HG03103 (cell line): ENCODE results near the gene DNAJC27.
A peak's percentile ranks its signal among the peaks of the same experiment; 100 is the strongest.
"Not testable (repeated sequence)": the region's sequence is repeated elsewhere in the genome, so short reads cannot be mapped to it uniquely, and the experiment has no call there.

Experiments
- ATAC-seq: cut with Tn5 transposase; IDR thresholded peaks from one replicate; pipeline ENCODE4 v1.9.1; 2021; ENCODE audit warnings: low read depth; ENCODE audit not compliant: unreplicated experiment

Gene DNAJC27

DNA sequence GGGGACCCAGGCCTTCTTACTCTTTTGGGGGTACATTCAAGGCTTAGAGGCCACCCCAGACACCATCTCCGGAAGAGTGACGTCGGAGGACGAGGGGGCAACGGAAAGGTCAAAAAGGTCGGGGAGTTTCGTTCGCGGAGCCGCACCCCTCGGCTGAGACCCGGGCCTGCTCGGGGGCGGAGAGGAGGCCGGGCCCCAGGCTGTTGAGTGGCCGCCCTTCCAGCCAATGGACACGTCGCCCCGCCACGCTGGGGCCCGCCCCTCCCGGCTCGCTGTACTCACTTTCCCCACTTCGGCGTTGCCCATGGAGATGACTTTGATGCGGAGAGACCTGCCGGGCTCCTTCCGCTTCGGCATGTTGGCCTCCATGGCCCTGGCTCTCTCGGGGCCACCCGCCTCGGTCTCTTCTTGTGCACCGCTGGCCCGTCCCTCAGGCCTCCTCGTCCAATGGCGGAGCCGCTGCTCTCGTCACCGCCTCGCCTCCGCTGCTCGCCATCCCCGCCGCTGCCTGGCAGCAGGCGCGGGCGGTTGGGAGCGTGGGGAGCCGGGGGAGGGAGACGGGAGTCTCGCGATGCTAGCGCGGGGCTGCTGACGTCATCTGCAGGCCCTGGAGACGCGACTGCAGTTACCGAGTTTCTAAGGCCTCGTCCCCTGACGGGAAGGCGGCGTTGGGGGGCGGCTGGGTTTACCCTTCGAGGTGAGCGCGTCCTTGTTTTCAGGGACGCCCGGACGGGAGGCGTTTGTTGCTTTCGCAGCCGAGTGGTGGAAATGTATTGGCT lies at the start of gene DNAJC27:
DNAJC27 (minus strand) TSS at position 420 of the 779 bp plus-strand sequence; CDS start at position 369, 51 bp downstream.
- peak; percentile 86 for ATAC-seq

DNA sequence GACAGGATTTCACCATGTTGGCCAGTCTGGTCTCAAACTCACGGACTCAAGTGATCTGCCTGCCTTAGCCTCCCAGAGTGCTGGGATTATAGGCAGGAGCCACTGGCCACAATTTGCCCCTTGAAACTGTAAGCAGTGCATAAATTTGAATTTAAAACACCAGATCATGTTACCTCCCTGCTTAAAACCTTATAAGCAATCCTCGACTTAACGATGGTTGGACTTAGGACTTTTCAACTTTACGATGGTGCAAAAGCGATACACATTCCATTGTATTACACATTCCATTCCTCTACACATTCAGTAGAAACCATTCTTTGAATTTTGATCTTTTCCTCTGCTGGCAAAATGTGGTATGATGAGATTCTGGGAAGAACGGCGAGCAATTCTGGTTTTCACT lies 46.9 kb upstream of the DNAJC27 start:
- ATAC-seq: no peak

DNA sequence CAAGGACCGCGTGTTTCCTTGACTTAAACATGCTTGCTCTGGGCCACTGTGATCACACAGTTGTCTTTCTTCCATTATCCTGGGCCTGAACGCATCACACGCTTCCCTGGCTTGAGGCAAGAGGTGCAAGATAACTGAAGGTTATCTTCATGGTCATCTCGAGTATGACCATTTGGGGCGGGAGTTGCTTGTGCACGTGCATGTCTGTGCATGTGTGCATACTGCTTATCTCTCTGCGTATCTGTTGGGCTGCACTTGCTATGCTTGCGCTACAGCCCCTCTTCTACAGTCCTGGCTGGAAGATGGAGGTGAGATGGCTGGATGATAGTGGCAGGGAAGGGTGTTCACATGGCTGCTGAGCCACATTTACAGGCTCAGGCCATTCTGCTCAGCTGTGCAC lies 42.9 kb upstream of the DNAJC27 start:
- ATAC-seq: no peak

DNA sequence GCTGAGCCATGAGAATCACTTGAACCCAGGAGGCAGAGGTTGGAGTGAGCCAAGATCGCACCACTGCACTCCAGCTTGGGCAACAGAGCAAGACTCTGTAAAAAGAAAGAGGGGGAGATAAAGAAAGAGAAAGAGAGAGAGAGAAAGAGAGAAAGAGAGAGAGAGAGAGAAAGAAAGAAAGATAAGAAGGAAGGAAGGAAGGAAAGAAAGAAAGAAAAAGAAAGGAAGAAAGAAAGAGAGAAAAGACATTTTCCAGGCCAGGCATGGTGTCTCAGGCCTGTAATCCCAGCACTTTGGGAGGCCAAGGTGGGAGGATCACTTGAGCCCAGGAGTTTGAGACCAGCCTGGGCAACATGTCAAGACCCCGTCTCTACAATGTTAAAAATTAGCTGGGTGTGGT lies 39.6 kb upstream of the DNAJC27 start:
- ATAC-seq: not testable (repeated sequence)

DNA sequence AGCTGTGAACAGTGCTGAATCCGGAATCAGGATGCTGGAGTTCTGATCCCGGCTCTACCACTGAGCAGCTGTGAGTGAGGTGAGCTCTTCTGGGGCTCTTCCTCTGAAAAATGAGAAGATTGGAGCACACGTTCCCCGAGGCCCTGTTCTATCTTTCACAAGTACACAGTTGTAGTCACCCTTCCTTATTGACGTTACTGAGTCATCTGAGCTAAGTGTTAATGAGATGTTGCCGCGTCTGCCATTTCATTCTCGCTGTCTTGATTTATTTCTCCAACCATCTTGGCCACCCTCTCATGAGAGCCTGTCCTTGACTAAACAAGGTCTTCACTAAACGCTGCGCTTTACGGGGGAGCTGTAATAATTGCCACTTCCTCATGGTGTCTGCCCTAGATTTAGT lies 38.2 kb upstream of the DNAJC27 start:
- no peak for ATAC-seq

DNA sequence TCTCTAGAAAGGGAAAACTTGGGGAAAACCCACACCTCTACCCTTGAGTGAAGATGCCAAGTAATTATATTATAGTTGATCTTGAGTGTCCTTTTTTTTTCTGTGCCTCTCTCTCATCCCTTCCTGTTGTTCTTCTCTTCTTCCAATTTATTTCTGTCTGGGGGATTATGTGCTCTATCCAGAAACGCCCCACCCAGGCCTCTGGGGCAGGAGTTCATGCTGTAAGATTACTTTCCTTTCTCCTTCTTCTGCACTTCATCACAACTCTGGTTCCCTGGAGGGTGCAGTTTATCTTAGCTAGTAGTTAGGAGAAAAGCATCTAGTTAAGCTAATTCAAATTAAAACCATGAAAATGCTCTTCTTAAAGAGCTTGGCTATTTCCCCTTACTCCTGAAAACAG lies 30.3 kb upstream of the DNAJC27 start:
- ATAC-seq: no peak

DNA sequence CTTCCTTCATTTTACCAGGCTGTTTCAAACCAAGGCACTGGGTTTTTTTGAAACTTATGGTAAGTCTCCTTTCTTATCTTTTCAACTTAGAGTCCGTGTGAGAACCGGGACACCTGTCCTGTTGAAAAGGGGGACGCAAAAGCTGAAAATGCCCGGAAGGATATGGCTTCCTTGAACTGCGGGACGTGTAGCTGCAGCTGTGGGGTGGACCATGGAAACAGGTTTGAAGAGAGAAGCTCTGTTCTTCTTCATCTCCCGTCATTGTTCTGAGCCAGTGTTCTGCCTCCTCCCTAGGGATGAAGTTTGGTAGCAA lies 29.5 kb upstream of the DNAJC27 start:
- no peak for ATAC-seq

DNA sequence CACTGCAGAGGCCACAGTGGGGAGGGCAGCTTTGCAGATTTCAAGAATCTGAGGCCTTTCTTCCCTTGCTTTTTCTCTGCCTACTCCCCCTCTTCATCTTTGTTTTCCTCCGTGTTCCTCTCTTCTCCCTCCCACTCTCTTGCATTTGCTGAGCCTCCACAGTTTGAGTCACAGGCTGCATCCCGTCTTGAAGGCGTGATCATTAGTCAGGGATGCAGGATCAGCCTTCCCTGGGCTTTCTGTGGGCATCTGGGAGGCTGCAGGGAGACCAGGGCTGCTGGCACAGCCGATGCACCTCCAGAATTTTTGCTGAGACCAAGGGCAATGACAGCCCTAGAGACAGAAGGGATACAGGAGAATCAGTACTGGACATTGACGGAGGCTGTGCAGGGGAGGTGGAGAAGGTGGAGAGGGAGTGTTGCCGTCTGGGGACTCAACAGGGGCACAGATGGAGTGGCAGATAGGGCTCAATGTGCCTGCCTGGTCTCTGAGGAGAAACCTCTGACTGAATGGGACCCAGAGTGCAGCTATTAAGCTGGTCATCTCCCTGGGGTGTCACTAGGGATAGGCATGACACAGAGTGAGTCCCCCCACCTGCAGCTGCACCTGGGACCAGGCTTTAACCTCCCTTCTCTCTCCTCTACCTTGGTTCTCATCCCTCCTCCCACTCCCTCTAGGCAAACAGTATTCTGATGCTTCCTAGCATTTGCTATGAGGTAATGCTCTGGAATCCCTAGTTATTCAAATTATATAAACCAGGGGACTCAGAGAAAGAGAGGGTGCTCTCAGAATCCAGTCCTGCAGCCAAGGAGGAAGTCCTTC lies 29.0 kb upstream of the DNAJC27 start:
- no peak for ATAC-seq

DNA sequence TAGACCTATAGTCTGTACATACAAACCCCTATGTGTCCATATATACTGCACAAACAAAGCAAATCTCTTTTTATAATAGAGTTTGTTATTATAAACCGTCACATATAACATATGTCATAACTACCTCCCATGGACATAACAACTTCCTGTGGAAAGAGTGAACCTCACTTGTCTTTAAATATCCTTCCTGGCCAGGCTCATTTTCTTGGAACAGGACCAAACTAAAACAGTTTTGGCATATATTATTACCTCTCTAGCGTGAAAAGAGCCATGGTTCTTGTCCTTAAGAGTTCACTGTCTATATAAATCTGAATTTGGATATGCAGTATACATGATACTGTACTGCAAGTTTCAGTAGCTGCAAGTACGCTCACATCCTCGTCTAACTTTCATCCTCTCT lies 28.3 kb upstream of the DNAJC27 start:
- ATAC-seq: no peak

DNA sequence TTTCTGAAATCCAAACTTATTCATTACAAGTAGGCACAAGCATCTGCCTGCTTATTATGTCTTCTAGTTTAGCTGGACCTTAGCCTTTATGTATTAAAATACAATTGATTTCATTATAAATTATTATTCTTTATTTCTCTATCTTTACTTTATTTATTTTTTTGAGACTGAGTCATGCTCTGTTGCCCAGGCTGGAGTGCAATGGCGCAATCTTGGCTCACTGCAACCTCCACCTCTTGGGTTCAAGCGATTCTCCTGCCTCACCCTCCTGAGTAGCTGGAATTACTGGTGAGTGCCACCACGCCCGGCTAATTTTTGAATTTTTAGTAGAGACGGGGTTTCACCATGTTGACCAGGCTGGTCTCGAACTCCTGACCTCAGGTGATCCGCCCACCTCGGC lies 27.3 kb upstream of the DNAJC27 start:
- ATAC-seq: not testable (repeated sequence)

DNA sequence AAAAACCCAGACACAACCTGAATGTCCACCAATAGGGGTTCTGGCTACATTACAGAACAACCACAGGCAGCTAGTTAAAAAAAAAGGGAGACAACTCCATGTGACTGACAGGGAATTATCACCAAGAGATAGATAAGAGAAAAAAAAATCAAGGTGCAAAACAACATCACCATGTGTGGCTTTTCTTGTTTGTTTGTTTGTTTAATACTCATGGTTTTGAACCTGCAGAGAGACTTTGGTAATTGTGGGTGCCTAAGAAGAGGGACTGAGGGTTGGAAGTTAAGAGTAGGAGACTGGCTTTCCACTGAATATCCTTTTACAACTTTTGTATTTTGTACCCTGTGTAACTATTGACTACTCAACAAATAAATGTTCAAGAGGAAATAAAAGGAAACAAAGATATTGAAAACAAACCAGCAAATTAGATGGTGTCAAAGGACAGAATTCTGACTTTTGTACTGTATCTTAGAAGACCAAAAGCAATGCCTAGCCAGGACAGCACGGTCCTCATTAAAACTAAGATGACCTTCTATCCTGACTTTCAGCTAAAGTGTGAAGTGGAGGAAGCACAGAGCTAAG lies 22.5 kb upstream of the DNAJC27 start:
- ATAC-seq: no peak

DNA sequence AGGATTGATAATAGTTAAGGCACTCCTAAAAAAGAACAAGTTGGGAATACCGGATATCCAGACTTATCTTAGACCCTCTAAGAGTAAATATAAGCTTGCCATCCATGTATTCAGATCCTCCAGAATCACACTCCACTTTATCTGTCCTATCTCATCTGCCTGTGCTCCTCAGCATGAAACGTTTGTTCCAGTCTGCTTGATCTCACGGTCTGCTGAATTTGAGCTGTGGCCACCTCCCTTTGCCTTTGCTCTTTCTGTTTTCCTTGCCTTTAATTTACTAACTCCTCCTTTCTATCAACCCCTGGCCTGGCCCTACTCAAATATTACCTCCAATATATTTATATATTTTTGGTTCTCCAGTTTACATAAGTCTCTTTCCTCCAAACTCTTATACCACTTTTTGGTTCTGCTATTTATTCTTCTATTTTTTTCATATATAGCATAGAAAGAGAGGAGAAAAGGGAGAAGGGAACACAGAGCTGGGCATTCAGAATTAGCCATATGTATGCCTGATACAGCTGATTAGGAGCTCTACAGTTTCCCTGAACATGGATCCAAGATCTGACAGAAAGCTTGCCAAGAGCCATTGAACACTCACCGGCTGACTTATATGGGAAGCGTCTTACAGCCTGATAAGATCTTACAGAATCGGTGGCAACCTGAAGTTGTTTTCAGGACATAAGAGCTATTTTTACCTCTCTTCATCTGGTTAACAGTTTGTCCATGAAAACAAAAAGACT lies 21.8 kb upstream of the DNAJC27 start:
- ATAC-seq: no peak

DNA sequence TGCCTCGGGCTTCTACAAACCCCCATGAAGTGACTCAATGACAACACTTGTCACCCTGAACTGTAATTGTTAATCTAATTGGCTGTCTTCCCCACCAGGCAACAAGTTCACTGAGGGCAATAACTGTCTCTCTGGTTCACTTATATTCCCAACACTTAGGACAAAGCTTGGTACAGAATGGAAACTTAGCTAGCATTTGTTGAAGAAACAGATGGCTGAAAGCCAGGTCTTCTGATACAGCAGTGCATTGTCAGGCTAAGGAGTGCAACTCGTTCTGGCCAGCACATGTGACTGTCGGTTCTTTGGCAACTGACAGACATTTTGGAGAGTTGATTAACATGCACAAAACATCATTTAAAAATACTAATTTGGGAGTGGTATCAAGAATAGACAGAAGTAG lies 14.6 kb upstream of the DNAJC27 start:
- ATAC-seq: no peak

DNA sequence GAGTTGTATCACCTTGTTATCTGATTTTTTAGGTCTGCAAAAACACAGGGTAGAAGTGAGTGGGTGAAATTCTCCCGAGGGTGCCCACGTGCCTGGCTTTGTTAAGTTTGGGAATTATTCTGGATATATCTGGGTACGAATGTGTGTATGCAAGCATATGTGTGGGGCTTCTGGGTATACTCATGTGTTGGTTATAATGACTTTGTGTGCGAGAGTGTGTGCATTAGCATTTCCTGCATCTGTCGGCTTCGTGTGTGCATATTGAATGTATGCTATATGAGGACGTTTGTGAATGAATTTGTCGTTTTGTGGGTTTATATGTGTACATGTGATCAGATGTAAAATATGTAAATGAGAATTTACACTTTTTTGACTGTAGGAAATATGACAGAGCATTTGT lies 13.8 kb upstream of the DNAJC27 start:
- ATAC-seq: no peak

DNA sequence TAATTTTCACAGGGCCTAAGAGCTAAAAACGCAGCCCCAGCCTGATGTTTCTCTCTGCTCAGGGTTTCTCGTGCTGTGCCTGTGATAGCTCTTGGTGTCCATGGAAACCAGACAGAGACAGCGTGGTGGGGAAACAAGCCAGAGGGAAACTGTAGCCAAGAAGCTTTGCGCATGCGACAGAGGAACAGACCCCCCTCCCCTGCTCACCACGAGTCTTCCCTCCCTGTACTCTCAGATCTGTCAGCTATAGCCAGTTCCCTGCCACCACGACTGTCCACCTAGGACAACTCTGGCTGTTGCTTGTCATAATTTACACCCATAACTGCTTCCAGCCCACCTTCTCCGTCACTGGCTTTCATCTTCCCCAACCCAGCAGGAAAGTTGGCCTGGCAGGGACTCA lies 13.2 kb upstream of the DNAJC27 start:
- ATAC-seq: no peak

DNA sequence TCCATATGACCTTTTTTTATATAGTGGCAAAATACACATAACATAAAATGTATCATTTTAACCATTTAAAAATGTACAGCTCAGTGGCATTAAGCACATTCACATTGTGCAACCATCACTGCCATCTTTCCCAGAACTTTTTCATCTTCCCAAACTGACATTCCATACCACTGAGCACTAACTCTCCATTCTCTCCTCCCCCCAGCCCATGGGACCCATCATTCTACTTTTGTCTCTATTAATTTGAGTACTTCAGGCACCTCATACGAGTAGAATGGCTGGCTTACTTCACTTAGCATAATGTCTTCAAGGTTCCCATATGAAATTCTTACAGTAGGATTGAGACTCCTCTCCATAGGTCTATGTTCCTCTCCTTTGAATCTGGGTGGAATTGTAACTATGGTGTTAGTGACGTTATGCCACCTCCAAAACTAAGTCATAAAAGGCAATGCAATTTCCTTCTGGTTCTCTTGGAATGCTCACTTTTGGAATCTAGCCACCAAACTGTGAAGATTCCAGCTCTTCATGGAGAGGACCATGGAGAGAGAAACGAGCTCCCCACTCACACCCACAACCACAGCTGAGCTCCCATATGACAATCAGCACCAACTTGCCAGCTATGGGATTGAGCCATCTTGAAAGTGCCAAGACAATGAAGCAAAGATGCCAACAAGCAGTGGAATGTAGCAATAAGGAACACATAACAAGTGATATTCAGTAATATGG lies 9.8 kb upstream of the DNAJC27 start:
- ATAC-seq: no peak

DNA sequence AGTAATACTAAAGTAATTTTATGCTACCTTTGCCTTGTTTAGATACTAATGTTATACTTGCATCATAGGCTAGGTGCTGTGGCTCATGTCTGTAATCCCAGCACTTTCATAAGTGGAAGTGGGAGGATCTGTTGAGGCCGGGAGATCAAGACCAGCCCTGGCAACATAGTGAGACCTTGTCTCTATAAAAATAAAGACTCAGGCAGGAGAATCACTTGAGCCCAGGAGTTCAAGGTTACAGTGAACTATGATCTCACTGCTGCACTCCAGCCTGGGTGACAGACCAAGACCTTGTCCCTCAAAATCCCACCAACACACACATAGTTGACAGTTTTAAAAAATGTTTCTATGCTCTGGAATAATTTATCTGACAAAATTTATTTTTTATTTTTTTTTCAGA lies 6.9 kb upstream of the DNAJC27 start:
- no peak for ATAC-seq

DNA sequence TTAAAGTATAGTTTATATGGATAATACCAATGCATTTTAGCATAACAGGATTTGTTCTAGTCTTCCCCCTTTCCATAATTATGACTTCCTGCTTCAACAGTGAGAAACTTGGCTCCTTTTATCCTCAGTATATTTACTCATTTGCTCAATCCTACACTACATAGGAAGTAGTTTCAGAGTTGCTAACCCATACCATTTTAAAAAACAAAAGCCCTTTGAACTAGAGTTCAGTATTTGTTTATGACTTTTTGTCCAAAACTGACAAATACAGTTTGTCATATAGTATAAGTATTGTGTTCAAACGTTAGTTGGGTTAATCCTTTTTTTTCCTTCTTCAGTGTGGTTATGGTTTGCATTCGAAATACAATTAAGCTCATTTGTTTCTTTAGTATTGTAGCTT lies 5.9 kb upstream of the DNAJC27 start:
- no peak for ATAC-seq

DNA sequence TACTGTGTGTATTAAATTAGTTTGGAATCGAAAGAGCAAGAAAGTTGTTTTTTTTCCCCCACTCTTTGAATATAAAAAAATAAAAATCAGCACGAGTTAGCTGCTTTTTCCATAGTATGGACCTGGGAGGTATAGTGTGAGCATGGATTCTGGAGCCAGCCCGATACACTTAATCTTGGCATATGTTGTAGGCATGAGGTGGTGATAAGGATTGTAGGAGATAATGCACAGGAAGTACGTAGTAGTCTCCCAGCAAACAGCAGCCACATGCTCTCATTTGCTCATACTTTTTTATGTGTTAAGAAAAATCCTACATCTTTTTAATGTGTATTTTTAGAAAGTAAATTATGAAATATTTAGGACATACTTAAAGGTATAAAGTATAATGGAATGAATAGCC lies 2.1 kb upstream of the DNAJC27 start:
- ATAC-seq: no peak

DNA sequence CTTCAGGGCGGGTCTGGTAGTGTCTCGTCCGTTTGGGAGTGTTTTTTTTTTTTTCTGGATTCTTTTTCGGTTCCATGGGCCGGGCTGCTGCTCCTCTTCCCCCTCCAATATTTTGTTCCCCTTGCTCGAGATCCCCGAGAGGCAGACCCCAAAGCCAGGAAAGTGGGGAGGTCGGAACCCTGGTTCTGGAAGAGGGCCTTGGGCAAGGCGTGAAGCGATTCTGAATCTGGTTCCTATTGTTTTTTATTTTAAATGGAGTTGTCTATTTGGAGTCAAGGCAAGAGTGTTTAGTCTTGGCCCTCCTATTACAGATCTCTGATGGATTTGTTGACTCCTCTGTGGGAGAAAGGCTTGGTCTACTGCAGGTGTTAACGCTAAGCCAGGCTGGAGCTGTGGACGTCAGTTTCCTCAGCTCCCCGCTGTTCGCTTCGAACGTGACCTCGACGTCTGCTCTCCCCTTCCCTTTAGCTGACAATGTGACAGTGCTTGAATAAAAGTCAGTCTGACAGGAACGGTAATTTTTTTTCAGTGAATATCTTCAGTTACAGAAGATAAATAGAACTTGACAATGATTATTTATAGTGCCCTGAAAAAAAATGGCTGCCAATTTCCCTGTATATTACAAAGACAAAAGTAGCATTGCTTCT lies 683 bp upstream of the DNAJC27 start:
- no peak for ATAC-seq
